Tibial nerve (tissue), 4 donors: ENCODE results near the gene CD3G.

Source experiments
- EP300 ChIP-seq, 2 donors: sonication (generic); formaldehyde crosslinking; IDR thresholded peaks; one replicate each; pipeline ENCODE4 v1.6.1; 2017; ENCODE audit warnings: antibody characterized with exemption in 2 of 2, mild to moderate bottlenecking in 1 of 2
- POLR2A ChIP-seq, 2 donors: fragments of 450-650 bp; IDR thresholded peaks; one replicate each; pipeline ENCODE4 v1.6.1; 2017; ENCODE audit warnings: antibody characterized with exemption in 2 of 2, mild to moderate bottlenecking in 2 of 2, moderate library complexity in 2 of 2
- TF ChIP-seq, protein P1 (sequence below), 5 experiments: fragments of 200-600 bp in 3 of 5; fragments of 450-650 bp in 2 of 5; sonication (generic) in 3 of 5; IDR thresholded peaks; one replicate each; pipeline ENCODE4 v1.5.1; 2016 to 2019; ENCODE audit warnings: antibody characterized with exemption in 5 of 5, mild to moderate bottlenecking in 3 of 5, moderate library complexity in 2 of 5

DNA sequence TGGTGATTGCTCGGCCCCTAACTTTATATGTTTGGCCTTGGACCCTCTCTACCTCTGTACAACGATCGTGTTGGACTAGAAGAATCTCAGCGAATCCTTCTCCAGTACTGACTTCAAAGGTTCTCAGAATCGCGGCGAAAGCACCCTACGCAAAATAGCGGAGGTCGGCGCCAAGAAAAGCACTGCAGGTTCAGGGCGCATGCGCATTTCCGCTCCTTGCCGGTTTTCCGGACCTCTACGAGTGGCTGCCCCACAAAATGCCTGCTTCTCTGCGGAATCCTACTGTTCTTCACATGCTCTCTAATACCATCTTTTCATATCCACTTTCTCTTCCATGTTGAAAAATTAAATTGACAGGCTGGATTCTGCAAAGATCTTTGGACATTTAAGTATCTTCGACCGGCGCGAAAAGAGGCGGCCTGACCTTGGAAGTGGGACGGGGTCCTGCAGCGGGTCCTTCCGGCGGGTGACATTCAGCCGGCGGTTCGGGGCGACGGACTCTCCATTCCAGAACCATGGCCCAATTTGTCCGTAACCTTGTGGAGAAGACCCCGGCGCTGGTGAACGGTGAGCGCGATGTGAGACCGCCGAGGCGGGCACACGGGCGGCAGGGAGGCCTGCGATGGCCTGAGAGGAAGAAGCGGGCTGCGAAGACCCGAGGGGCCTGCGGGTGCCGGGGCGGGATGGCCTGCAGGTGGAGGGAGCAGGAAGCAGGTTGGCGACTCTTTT is 57.2 kb downstream of the CD3G start, which contains the start of gene ATP5MG:
- TF ChIP-seq POLR2A (IDR thresholded peaks at IDR 0.05) = peak in 1 of 2 donors; percentile 15
- TF ChIP-seq, protein P1, sequence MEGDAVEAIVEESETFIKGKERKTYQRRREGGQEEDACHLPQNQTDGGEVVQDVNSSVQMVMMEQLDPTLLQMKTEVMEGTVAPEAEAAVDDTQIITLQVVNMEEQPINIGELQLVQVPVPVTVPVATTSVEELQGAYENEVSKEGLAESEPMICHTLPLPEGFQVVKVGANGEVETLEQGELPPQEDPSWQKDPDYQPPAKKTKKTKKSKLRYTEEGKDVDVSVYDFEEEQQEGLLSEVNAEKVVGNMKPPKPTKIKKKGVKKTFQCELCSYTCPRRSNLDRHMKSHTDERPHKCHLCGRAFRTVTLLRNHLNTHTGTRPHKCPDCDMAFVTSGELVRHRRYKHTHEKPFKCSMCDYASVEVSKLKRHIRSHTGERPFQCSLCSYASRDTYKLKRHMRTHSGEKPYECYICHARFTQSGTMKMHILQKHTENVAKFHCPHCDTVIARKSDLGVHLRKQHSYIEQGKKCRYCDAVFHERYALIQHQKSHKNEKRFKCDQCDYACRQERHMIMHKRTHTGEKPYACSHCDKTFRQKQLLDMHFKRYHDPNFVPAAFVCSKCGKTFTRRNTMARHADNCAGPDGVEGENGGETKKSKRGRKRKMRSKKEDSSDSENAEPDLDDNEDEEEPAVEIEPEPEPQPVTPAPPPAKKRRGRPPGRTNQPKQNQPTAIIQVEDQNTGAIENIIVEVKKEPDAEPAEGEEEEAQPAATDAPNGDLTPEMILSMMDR (IDR thresholded peaks at IDR 0.05) = no peak
- TF ChIP-seq EP300 (IDR thresholded peaks at IDR 0.05) = peak; percentile 35 to 74
